ENCODE data around the gene DEPDC5.

Gene DEPDC5

GRCh38 chr22:31896472-31896871 lies 142.7 kb downstream of the DEPDC5 start:
- DNase-seq (ENCODE audit: low spot score), result no peak

GRCh38 chr22:31897842-31898805 lies 144.3 kb downstream of the DEPDC5 start:
- no peak for DNase-seq (ENCODE audit: low spot score)

GRCh38 chr22:31898926-31899325 lies 145.1 kb downstream of the DEPDC5 start:
- no peak for DNase-seq (ENCODE audit: low spot score)

- no peak for DNase-seq (ENCODE audit: low spot score)
Measured at GRCh38 chr22:31899669-31900068, 145.8 kb downstream of the DEPDC5 start.

GRCh38 chr22:31901388-31902137 lies 147.7 kb downstream of the DEPDC5 start:
- no peak for DNase-seq (ENCODE audit: low spot score)

- DNase-seq (ENCODE audit: low spot score), result no peak
Measured at GRCh38 chr22:31904651-31905050, 150.8 kb downstream of the DEPDC5 start.

GRCh38 chr22:31905356-31905755 lies 151.5 kb downstream of the DEPDC5 start:
- DNase-seq (ENCODE audit: low spot score), result no peak

- DNase-seq (ENCODE audit: low spot score), result no peak
Measured at GRCh38 chr22:31906086-31906485, 152.3 kb downstream of the DEPDC5 start.

- DNase-seq (ENCODE audit: low spot score), result no peak
Measured at GRCh38 chr22:31906569-31906968, 152.8 kb downstream of the DEPDC5 start.

GRCh38 chr22:31909977-31910376 lies 156.2 kb downstream of the DEPDC5 start:
- DNase-seq (ENCODE audit: low spot score), result no peak

GRCh38 chr22:31911565-31912406 lies 158.0 kb downstream of the DEPDC5 start:
- no peak for DNase-seq (ENCODE audit: low spot score)

- no peak for DNase-seq (ENCODE audit: low spot score)
Measured at GRCh38 chr22:31912407-31912743, 158.6 kb downstream of the DEPDC5 start.

GRCh38 chr22:31915586-31915985 lies 161.8 kb downstream of the DEPDC5 start:
- no peak for DNase-seq (ENCODE audit: low spot score)

GRCh38 chr22:31917227-31917921 lies 163.6 kb downstream of the DEPDC5 start:
- no peak for DNase-seq (ENCODE audit: low spot score)

GRCh38 chr22:31919730-31920129 lies 165.9 kb downstream of the DEPDC5 start:
- no peak for DNase-seq (ENCODE audit: low spot score)

- no peak for DNase-seq (ENCODE audit: low spot score)
Measured at GRCh38 chr22:31920306-31920705, 166.5 kb downstream of the DEPDC5 start.

GRCh38 chr22:31921106-31921505 lies 167.3 kb downstream of the DEPDC5 start:
- no peak for DNase-seq (ENCODE audit: low spot score)

GRCh38 chr22:31922534-31922933 lies 168.7 kb downstream of the DEPDC5 start:
- no peak for DNase-seq (ENCODE audit: low spot score)

- DNase-seq (ENCODE audit: low spot score), result no peak
Measured at GRCh38 chr22:31923136-31923535, 169.3 kb downstream of the DEPDC5 start.

- DNase-seq (ENCODE audit: low spot score), result no peak
Measured at GRCh38 chr22:31923747-31924146, 169.9 kb downstream of the DEPDC5 start.

GRCh38 chr22:31925056-31925455 lies 171.2 kb downstream of the DEPDC5 start:
- DNase-seq (ENCODE audit: low spot score), result no peak

GRCh38 chr22:31926024-31926423 lies 172.2 kb downstream of the DEPDC5 start:
- no peak for DNase-seq (ENCODE audit: low spot score)
